22Rv1 (cell line): ENCODE measurements around the gene RTN4RL1.

Experiments used
- ZFX ChIP-seq: fragments of 450-650 bp; IDR thresholded peaks from 2 replicates; pipeline ENCODE4 v1.6.1; 2017; ENCODE audit warnings: antibody characterized with exemption, borderline replicate concordance
- TF ChIP-seq, protein P1 (sequence below): fragments of 450-650 bp; IDR thresholded peaks from 2 replicates; pipeline ENCODE4 v1.5.1; 2017; ENCODE audit warnings: mild to moderate bottlenecking

DNA sequence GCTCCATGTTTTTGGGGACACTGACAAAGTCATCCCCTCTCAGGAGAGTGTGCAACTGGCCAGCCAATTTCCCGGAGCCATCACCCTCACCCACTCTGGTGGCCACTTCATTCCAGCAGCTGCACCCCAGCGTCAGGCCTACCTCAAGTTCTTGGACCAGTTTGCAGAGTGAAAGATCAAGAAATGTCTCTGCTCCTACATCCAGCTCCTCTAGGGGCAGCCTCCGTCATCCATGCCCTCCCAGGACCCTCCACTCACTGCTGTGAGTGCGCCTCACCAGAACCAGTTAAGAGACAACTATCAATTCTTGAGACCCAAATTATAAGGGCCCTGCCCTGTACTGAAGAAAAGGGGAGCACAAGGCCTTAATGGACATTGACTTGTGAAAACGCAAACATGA, 17.8 kb upstream of the RTN4RL1 start:
- TF ChIP-seq, protein P1, sequence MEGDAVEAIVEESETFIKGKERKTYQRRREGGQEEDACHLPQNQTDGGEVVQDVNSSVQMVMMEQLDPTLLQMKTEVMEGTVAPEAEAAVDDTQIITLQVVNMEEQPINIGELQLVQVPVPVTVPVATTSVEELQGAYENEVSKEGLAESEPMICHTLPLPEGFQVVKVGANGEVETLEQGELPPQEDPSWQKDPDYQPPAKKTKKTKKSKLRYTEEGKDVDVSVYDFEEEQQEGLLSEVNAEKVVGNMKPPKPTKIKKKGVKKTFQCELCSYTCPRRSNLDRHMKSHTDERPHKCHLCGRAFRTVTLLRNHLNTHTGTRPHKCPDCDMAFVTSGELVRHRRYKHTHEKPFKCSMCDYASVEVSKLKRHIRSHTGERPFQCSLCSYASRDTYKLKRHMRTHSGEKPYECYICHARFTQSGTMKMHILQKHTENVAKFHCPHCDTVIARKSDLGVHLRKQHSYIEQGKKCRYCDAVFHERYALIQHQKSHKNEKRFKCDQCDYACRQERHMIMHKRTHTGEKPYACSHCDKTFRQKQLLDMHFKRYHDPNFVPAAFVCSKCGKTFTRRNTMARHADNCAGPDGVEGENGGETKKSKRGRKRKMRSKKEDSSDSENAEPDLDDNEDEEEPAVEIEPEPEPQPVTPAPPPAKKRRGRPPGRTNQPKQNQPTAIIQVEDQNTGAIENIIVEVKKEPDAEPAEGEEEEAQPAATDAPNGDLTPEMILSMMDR, result no peak
- TF ChIP-seq ZFX, result no peak
